Measurements from ENCODE around the gene SSH3.
"Not testable (repeated sequence)": the region's sequence is repeated elsewhere in the genome, so short reads cannot be mapped to it uniquely, and the experiment has no call there.

SSH3 gene

DNA sequence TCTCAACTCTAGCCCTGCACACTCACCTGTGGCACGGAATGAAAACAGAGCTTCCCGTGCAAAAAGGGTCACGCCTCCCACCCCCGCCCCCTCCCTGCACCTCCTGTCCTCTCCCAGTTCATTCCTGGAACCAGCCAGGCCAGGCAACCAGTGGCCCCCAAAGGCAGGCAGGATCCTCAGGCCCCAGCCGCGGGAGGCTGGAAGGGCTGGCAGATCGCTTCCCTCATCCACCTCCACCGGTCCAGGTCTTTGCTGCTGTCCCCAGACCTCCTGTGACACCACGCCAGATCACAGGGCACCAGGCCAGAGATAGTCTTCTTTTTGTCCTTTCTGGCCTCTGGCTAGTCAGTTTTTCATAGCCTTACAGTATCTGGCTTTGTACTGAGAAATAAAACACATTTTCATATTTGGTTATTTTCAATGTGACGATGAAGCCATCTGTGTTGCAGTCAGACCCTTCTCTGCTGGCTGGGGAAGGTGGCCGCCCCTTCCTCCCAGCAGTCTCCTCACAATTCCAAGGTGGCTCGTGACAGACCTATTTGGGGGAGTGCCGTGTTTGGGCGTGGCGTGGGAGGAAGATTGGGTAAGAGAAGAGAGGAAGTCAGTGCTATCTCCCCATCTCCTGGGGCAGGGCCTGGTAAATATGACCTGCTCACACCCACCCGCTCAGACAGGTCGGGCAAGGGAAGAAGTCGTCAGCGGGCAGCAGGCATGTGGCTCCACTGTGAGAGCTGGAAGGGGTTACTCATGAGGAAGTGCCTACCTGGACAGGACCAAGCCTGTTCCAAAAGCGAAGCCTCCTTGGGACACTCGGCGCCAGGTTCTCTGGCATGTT, 9.1 kb downstream of the SSH3 start:
- DNase-seq, result peak; percentile 44 to 53 (median 45)

DNA sequence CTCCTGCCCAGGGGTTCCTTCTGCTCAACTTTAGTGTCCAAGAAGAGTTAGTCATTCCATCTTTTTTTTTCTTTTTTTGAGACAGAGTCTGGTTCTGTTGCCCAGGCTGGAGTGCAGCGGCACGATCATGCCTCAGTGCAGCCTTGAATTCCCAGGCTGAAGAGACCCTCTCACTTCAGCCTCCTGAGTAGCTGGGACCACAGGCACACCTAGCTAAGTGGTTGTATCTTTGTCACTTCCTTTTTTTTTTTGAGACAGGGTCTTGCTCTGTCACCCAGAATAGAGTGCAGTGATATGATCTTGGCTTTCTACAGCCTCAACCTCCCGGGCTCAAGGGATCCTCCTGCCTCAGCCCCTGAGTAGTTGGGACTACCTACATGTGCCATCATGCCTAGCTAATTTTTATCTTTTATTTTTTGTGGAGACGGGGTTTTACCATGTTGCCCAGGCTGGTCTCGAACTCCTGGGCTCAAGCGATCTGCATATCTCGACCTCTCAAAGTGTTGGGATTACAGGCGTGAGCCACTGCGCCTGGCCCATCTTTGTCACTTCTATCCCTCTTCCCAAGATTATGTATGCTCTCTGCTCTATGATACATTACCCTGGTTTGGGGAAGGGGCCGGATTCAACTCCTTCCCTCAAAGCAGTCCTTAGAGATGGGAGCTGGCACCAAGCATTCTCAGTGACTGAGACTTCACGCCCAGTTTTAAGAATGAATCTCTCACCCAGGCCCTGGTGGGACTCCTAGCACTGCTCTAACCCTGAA, 10.0 kb downstream of the SSH3 start:
- DNase-seq, result no peak

DNA sequence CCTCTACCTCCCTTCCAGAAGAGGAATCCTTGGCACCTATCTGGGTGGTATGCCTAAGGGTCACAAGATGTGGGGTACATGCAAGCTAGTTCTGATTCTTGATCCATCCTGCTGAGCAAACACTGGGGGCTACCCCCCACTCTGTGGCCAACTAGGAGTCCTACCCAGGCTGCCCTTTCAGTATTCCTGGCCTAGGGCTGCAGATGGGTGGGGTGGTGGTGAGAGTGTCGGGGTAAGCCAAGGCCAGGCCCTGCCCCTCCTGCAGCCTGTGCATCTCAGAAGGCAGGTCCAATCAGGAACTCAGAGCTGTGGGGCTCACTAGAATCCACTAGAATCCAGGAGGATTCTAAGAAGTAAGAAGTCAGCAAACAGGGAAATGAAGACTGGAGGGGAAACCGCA, 10.9 kb downstream of the SSH3 start:
- no peak for DNase-seq

DNA sequence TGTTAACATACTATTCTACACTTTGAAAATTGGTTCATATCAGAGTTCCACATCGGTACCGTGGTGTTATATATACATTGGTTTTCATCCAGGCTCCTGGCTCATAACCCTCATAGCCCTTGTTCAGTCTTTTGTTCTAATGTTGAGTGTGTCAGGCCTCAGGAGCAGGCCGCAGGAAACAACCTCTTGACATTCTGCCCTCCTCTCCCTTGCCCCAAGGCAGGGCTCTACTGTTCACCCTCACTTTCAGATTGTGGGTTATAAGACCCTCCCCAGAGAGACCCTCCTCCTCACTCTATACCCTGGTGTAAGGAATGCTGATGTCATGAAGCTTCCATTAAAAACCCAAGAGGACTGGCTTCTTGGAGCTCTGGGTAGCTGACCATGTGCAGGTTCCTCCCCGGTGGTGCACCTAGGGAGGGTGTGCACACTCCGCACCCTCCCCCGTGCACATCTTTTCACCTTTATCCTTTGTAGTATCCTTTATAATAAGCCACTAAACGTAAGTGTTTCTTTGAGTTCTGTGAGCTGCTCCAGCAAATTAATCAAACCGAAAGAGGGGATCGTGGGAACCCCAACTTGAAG, 12.1 kb downstream of the SSH3 start:
- DNase-seq, result no peak

DNA sequence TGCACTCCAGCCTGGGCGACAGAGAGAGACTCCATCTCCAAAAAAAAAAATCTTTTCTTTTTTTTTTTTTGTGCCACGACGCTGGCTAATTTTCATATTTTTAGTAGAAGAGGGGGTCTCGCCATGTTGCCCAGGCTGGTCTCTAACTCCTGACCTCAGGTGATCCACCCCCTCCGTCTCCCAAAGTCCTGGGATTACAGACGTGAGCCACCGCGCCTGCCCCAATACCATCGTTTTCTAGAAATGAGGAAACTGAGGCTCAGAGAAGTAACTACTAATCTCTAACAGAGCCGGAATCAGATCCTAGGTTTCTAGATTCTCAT, 13.5 kb downstream of the SSH3 start:
- no peak for DNase-seq

DNA sequence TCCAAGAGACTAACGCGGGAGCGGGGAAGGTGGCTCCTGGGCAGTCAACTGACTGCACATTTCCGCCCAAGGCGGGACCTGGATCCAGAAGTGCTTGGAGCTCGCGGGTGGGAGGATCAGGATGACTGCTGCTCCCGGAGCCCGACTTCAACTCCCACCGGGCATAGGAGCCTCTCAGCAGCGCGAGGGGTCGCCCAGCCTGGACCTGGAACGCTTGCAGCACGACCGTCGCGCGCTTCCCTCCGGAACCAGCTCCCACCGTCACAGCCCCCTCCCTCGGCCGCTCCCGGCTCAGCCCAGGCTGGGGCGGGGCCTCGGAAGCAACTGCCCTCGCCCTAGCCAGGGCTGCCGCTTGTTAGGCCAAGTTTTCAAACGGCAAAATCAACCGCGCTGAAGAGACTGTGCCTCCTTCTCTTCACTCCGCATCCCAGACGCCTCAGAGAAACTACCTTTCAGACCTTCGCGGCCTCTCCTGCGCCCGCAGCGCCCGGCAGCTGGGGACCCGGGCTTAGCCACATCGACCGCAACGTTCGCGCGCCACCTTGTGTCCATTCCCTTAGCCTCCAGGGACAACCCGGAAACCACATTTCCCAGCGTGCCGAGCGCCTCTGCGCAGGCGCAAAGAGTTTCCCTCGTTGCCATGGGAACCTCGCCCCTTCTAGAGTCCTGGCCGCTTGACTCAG, 14.0 kb downstream of the SSH3 start:
- DNase-seq, result peak; percentile 97 to 100 (median 98)

DNA sequence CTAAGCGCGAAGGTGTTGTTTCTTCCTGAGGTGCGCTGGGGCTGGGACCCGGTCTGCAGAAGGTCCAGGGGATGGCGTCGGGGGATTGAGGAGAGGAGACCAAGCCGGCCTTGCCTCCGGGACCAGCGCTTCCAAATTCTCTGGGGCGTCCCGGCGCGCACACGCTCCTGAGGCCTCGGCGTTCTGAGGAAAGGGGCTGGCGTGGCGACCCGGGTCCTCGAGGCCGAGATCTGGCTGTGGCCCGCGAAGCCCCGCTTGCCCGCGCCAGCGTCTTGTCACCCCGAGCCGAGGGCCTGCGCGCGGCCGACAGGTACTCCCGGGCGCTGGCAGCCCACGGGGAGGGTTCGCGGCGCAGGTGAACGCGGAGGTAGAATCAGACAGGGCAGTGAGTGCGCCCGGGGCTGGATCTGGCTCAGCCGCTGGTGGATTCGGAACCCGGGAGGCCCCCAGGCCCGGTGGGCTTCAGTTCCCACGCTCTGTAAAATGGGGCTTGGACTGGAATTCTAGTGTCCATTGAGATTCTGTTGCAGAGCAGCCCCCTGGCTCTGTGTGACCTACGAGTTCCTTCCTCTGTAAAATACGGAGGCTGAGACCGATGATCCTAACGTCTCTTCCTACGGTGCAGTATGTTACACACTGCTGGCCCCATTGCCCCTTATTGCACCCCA, 14.7 kb downstream of the SSH3 start:
- DNase-seq, result no peak

DNA sequence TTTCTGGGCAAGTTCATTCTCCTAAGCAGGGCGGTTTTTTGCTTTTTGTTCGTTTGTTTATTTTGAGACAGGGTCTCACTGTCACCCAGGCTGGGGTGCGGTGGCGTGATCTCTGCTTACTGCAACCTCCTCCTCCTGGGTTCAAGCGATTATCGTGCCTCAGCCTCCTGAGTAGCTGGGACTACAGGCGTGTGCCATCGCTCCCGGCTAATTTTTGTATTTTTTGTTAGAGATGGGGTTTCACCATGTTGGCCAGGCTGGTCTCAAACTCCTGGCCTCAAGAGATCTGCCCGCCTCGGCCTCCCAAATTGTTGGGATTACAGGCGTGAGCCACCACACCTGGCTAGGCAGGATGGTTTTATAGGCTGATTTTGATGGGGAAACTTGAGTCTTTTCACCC, 15.5 kb downstream of the SSH3 start:
- not testable (repeated sequence) for DNase-seq

DNA sequence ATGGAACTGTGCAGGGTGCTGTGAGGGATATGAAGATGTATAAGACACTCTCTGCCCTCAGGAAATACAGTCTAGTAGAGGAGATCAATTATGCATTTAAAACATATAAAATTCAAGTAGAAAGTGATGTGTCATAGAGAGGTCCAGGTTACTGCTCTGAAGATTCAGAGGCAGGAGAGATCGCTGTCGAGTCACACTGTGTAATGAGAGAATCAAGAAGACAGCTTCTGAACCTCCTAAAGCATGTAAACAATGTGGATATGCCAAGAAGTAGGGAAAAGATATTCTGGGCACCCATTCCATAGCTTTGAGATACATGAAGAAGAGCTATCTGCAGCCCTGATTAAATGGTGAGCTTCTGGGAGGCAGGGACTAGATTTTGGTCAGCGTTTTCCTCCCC, 16.7 kb downstream of the SSH3 start:
- no peak for DNase-seq

DNA sequence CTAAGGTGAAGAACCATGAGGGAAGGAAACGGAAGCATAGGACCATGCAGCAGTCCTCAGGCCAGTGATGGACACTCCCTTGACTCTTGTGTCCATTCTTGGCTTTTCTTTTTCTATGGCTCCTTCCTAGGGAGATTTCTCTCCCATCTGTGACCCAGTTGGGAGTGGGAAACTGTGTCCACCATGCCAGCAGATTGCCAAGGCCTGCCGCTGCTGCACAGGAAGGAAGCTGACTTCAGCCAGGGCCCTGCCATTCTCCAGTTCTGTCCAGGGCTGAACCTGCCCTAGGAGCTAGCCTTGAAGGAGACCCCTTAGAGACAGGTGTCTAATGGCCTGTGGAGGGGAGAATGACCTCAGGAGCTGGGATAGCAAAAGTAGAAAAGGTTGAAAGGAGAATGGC, 17.4 kb downstream of the SSH3 start:
- no peak for DNase-seq

DNA sequence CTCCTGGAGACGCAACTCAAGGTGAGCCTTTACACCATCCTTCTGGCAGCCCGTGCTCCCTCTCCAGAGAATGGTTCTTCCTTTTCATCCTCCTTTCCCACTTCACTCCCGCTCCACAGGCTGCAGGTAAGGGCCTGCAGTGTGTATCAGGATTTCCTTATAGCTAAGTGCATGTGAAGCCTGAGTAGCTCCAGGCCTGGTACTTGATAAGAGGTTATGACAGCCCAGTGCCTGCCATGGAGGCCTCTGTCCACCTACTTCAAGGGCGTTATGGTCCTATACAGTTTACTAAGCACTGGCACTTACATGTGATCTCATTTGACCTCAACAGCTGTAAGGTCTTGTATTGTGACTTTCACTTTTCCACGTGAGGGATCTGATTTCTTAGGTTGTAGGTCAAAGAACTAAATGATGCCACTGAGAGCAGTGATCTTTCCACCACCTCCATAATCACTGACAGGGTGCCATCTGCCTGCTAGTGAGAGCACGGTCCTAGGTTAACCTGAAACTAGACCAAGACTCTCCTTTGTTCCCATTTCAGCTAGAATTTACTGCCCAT, 18.1 kb downstream of the SSH3 start:
- no peak for DNase-seq

DNA sequence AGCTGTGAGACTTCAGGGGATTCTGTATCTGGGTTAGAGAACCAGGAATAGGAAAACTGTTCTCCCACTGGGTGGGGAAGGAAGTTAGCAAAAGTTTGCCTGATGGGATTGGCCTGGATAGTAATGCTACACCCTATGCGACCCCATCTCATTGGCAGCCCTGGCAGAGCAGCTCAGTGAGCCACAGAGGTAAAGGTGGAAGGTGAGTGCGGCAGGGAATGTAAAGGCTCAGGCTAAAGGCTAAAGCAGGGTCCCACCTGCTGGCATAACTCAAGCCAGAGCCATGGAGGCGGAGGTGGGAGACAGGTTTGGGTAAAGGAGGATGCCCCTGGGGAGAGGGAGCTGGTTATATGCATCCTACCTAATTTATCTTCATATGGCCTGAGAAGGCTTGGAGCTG, 18.7 kb downstream of the SSH3 start:
- DNase-seq, result no peak

DNA sequence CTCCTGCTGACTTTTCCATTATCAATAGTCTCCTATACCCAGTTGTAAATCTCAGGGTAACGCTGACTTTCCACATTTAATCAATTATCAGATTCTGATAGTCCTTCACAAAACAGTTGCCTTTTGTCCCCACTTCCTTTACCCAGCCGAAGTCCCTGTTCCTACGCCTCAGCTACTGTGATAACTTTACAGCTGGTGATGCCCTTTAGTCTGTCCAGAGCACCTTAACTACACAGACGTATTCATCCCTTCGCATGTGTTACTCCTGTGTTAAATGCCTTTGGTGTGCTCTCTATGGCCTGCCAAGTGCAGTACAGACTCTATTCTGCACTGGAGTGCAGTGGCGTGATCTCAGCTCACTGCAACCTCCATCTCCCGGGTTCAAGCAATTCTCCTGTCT, 20.2 kb downstream of the SSH3 start:
- DNase-seq, result no peak

DNA sequence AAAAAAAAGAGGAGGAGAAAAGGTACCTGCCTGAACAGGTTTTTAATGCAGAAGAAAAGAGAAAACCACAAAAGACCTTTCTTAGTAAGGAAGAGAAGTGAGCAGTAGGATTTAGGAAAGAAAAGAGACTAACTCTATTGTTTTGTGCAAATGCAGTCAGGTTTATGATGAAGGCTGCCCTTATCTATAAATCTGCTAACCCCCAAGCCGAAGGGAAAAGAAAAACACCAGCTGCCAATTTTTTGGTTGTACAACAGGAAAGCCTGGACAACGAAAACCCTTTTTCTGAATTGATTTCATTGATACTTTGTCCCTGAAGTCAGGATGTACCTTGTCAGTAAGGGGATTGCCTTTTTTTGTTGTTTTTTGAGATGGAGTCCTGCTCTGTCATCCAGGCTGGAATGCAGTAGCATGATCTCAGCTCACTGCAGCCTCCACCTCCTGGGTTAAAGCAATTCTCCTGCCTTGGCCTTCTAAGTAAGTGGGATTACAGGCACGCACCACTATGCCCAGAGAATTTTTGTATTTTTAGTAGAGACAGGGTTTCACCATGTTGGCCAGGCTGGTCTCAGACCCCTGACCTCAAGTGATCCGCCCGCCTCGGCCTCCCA, 28.9 kb downstream of the SSH3 start:
- no peak for DNase-seq

DNA sequence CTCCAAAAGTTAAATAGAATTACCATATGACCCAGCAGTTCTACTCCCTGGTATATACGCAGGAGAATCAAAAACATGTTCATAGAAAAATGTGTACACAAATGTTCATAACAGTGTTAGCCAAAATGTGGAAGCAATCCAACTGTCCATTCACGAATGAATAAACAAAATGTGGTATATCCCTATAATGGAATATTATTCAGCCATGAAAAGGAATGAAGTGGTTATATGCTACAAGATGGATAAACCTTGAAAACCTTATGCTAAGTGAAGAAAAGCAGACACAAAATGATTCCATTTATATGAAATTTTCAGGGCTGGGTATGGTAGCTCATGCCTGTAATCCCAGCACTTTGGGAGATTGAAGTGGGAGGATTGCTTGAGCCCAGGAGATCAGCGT, 33.9 kb downstream of the SSH3 start:
- no peak for DNase-seq

DNA sequence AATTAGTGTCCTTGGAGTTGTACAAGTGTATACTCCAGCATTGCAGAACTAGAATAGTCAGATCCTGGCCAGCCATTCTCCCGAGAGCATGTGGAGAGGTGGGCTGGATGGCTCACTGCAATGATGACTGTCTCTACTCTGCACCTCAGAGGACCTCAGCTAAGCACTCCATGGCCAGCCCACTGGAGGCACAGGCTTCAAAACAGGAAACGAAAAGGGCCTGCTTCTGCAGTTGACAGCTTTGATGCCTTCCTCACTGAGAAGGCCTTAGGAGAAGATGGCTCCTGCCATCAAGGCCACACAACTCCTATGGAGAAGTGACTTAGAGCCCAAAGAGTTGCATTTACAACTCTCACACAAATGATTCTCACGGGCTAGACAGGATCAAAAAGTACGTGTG, 40.9 kb downstream of the SSH3 start:
- DNase-seq, result peak in 2 of 3 donors; percentile 26 to 41

DNA sequence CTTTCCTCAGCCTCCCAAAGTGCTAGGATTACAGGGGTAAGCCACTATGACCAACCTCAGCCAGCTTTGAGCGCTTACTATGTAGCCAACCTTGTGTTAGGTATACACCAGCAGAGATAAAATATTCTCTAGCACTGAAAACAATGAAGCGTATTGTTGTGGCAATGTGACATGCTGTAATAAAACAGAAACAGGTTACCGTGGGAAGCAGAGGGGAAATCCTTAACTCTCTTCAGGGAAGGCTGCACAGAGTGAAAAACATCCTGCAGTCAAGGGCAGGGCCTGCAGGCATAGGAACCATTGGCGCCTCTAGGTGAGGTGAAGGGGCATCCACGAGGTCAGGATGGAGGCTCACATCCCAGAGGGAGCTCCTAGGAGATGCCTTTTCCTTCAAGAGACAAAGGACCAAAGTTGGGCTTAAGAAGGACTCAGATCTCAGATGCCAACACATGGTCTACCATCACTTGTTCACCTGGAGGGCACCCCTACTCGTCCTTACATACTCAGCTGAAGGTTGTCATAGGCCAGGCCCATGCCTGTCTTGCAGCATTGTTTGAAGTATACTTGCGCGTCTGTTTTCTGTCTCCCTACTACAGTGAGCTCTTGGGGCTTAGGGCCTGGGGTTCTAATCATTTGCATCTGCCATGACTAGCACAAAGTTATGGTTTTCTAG, 42.1 kb downstream of the SSH3 start:
- DNase-seq, result no peak

DNA sequence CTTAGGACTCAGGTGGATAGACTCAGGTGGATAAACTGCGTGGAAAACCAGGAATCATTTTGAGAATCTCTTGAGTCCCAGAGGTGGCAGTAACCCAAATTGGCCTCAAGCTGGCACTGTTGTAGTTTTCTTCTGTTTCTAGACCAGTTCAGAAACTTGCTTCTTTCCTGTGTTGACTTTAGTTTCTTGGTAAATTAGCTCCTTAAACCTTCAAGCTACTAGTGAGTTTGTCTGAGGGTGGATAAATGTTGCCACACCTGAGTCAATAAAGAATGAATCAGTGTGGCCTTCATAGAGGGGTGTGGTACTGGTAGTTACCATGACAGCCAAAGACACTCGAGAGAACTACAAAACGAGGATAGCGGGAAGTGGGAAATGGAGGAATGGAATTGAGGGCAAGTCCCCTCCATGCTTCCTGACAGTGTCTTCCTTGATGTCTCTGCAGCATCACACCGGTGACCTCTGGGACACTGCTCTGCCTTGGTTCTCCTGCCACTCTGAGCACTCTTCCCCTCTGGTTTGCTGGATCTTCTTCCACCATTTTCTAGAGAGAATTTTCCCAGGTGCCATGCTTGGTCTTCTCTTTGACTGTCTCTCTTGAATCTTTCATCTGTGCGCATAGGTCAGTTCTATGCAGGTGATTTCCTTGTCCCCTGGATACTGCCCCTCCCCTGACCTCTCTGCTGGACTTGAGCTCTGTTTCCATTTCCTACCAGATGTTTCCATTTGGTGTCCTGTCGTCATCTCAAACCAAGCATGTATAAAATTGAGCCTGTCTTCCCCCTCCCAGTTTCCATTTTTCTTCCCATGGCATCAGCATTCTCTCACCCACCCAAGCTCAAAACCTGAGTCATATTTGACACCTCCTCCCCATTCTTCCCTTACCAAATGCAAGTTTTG, 42.8 kb downstream of the SSH3 start:
- peak in 2 of 3 donors; percentile 63 to 64 for DNase-seq

DNA sequence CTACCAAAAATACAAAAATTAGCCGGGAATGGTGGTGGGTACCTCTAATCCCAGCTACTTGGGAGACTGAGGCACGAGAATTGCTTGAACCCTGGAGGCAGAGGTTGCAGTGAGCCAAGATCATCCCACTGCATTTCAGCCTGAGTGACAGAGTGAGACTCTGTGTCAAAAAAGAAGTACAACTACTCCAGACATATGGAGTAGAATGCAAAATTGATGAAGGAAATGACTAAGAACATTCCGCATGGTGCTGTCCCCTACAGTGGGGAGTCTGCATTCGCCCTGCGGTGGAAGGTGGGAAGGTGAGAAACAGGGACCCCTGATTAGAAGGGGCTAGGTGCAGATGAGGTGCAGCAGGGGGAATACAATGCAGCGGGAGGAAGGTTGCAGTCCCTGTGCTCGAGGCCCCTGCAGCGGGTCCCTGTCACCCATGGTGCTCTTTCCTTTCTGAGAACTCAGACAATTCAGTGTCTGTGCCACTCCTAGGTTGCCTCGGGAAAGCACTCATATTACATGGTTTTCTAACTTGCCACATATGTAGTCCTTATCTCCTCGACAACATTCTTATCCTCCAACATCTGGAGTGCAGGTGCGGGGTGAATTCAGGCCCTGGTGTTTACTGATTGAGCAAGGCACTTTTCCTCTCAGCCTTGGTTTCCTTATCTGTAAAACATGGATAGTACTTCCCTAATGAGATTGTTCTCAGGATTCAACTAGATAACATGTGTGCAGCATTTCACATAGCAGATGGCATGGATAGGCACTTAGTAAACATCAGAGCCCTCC, 44.8 kb downstream of the SSH3 start:
- no peak for DNase-seq

DNA sequence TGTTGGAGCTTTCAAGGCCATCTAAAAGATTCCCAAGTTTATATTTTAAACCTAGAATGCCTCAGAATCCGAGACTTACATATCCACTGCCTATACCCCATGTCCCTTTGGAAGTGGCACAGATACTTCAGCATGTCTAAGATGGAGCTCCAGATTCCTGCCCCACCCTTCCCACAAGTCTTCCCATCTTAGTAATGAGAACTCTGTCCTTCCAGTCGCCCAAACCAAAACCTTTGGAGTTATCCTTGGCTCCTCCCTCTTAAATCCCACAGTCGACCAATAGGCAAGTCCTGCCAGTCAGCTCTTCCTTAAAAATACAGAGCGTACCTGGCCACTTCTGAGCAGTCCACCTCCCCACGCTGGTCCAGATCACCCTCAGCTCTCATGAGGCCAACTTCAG, 45.7 kb downstream of the SSH3 start:
- DNase-seq, result no peak
